Measurements from ENCODE around the gene CPEB3.

DNA sequence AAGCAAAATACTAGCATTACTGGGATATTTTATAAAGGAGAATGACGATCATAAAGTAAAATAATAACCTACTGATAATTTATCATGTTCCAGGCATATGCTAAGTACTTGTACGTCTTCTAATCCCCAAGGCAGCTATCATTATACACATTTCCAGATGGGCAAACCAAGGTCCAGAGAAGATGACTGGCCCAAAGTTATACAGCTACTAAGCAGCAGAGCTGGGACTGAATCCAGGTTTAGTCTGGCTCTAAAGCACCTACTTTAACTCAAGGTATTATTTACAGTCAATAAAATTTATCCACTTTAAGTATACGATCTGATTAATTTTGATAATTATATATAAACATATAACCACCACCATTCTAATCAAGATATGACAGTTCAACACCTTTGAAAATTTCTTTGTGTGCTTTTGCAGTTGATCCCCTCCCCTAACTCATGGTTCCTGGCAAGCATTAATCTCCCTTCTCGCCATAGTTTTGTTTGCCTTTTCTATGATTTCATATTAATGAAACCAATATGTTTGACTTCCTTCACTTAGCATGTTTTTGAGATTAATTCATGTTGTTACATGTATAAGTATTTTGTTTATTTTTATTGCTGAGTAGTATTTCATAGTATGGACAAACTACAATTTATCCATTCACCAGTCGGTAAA is 126.7 kb downstream of the CPEB3 start:
- no peak for TF ChIP-seq GATA2 (IDR thresholded peaks at IDR 0.05; ENCODE audit: low read depth, low read length)
- TF ChIP-seq GATA3 (IDR thresholded peaks at IDR 0.05; ENCODE audit: low read depth, low read length): no peak
